ACHN (cell line): ENCODE data around the gene FKBP1A.

Experiments used
- DNase-seq: peaks from one replicate; pipeline ENCODE4 v3.0.0-alpha.2; 2015
- in situ Hi-C: cut with HindIII; loops from 2 replicates; pipeline ENCODE4 v1.10.0; 2017; ENCODE audit warnings: low sequenced_read_pairs, low pct_ligation_motif_present, low pct_unique_long_range_greater_than_20kb

Gene FKBP1A

GRCh38 chr20:1392693-1393506 lies at the start of gene FKBP1A:
FKBP1A (minus strand) TSS chr20:1393054; CDS start chr20:1392998, 56 bp downstream.
- in situ Hi-C loops: no loop called here
- peak; percentile 88 for DNase-seq

GRCh38 chr20:1442304-1442703 lies 49.5 kb upstream of the FKBP1A start:
- no peak for DNase-seq
- in situ Hi-C loops: loop anchor here (25.0 kb wide), 1 partner anchor 130 kb away; no protein-coding TSS in a partner anchor

- DNase-seq: no peak
- in situ Hi-C loops: loop anchor here (25.0 kb wide), 1 partner anchor 129 kb away; no protein-coding TSS in a partner anchor
These were observed 48.3 kb upstream of the FKBP1A start for GRCh38 chr20:1441133-1441532.

- in situ Hi-C loops: loop anchor here (25.0 kb wide), 1 partner anchor 128 kb away; no protein-coding TSS in a partner anchor
These were observed 47.2 kb upstream of the FKBP1A start for GRCh38 chr20:1440024-1440423.

GRCh38 chr20:1438361-1438760 lies 45.5 kb upstream of the FKBP1A start:
- in situ Hi-C loops: loop anchor here (25.0 kb wide), 1 partner anchor 126 kb away; no protein-coding TSS in a partner anchor
- no peak for DNase-seq

More at GRCh38 chr20:1440024-1440423, 47.2 kb upstream of the FKBP1A start:
- peak; percentile 23 for DNase-seq

GRCh38 chr20:1437235-1437904 lies 44.5 kb upstream of the FKBP1A start:
- in situ Hi-C loops: loop anchor here (25.0 kb wide), 1 partner anchor 125 kb away; no protein-coding TSS in a partner anchor
- DNase-seq: peak; percentile 61

- no peak for DNase-seq
- in situ Hi-C loops: loop anchor here (25.0 kb wide), 1 partner anchor 124 kb away; no protein-coding TSS in a partner anchor
These were observed 43.4 kb upstream of the FKBP1A start for GRCh38 chr20:1436263-1436662.

GRCh38 chr20:1435337-1435699 lies 42.5 kb upstream of the FKBP1A start:
- no peak for DNase-seq
- in situ Hi-C loops: loop anchor here (25.0 kb wide), 1 partner anchor 123 kb away; no protein-coding TSS in a partner anchor

GRCh38 chr20:1434571-1435336 lies 41.9 kb upstream of the FKBP1A start:
- in situ Hi-C loops: loop anchor here (25.0 kb wide), 1 partner anchor 122 kb away; no protein-coding TSS in a partner anchor
- DNase-seq: peak; percentile 57

GRCh38 chr20:1431158-1431557 lies 38.3 kb upstream of the FKBP1A start:
- in situ Hi-C loops: loop anchor here (25.0 kb wide), 1 partner anchor 119 kb away; no protein-coding TSS in a partner anchor

GRCh38 chr20:1430004-1430451 lies 37.2 kb upstream of the FKBP1A start:
- in situ Hi-C loops: loop anchor here (25.0 kb wide), 1 partner anchor 118 kb away; no protein-coding TSS in a partner anchor
- DNase-seq: no peak

More at GRCh38 chr20:1431158-1431557, 38.3 kb upstream of the FKBP1A start:
- DNase-seq: no peak

GRCh38 chr20:1429143-1429728 lies 36.4 kb upstream of the FKBP1A start:
- DNase-seq: no peak
- in situ Hi-C loops: loop anchor here (25.0 kb wide), 1 partner anchor 117 kb away; no protein-coding TSS in a partner anchor

- no peak for DNase-seq
- in situ Hi-C loops: loop anchor here (25.0 kb wide), 1 partner anchor 115 kb away; no protein-coding TSS in a partner anchor
These were observed 34.7 kb upstream of the FKBP1A start for GRCh38 chr20:1427457-1428054.

GRCh38 chr20:1426231-1426849 lies 33.5 kb upstream of the FKBP1A start:
- DNase-seq: no peak
- in situ Hi-C loops: loop anchor here (25.0 kb wide), 1 partner anchor 114 kb away; no protein-coding TSS in a partner anchor

GRCh38 chr20:1424336-1424735 lies 31.5 kb upstream of the FKBP1A start:
- in situ Hi-C loops: no loop called here

GRCh38 chr20:1423625-1424106 lies 30.8 kb upstream of the FKBP1A start:
- peak; percentile 14 for DNase-seq
- in situ Hi-C loops: no loop called here

More at GRCh38 chr20:1424336-1424735, 31.5 kb upstream of the FKBP1A start:
- DNase-seq: no peak

- in situ Hi-C loops: no loop called here
- no peak for DNase-seq
These were observed 30.4 kb upstream of the FKBP1A start for GRCh38 chr20:1423206-1423605.
